ENCODE results near the gene TMTC1. TPM values are rescaled to one million over a fixed set of nuclear protein-coding genes. Genes with fewer than 3 reads are reported as not detected.

Gene TMTC1
- total and polyA plus RNA-seq, 5 donors from 2014 or later = not detected

DNA sequence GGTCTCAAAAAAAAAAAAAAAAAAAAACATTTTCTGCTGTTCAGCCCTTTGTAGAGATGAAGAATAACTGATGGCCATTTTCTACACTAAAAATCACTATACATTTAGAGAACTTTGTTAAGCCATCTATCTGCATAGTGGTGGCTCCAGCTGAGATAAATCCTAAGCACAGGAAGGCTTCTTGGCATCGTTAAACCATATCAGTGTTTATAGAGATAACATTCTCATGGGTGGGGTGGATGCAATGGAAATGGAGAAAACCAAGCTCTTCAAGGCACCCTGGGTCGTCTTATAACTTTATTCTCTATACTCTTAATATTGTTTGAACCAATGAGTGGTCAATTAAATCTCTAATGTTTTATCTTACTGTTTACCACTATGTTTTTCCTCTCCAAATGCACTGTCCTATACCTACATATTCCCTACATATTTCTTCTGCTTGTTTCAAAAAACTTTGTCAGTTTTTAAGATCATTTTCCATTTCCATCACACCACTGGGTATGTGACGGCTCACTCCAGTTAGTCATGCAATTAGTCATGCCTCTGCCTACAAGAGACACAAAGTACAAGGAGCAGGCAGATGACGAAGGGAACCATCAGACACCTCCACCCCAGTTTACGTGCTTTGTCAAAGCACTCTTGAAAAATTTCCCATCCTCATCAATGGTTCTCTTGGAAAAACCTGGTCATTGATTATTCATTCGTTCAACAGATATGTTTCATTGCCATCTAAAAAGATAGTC lies 166.9 kb downstream of the TMTC1 start:
- no peak for DNase-seq
- H3K9me3 ChIP-seq (ENCODE audit: control insufficient read depth in 2 of 2, low read length in 2 of 2) = no peaks in the 10 kb centered on the region
- no peaks in the 10 kb centered on the region for H3K4me1 Mint-ChIP-seq
- H3K4me3 ChIP-seq (ENCODE audit: low read depth, low read length) = no peak overlapping the region
- H3K9me3 Mint-ChIP-seq = peaks cover 0 to 1% (median 0%) of the 10 kb centered on the region in 7 donors
- H3K36me3 ChIP-seq (ENCODE audit: control insufficient read depth, insufficient read depth, low read length) = no peaks in the 10 kb centered on the region
- H3K27ac ChIP-seq (ENCODE audit: insufficient read depth, low read length, poor library complexity, severe bottlenecking) = no peak overlapping the region
- no peaks in the 10 kb centered on the region for H3K27me3 ChIP-seq (ENCODE audit: control insufficient read depth, insufficient read depth, low read length)
- no peak for ATAC-seq (ENCODE audit: low read depth in 2 of 2)
- H3K4me1 ChIP-seq (ENCODE audit: control insufficient read depth, insufficient read depth, low read length, poor library complexity, severe bottlenecking) = no peaks in the 10 kb centered on the region
- H3K36me3 Mint-ChIP-seq = no peaks in the 10 kb centered on the region
- H3K27ac Mint-ChIP-seq = peak overlapping the region in 1 of 3 donors; percentile 8
- H3K27me3 Mint-ChIP-seq = peaks cover 10% of the 10 kb centered on the region
- H3K4me3 Mint-ChIP-seq = no peak overlapping the region

GRCh38 chr12:29614694-29615325 lies 168.9 kb downstream of the TMTC1 start:
- Mint-ChIP-seq H3K9me3 (peaks cover 0 to 1% (median 0%) of the 10 kb centered on the region in 7 donors), H3K4me3 (no peak overlapping the region), H3K4me1 (no peaks in the 10 kb centered on the region), H3K36me3 (no peaks in the 10 kb centered on the region), H3K27ac (no peak overlapping the region), H3K27me3 (no peaks in the 10 kb centered on the region)
- ATAC-seq (ENCODE audit: low read depth in 2 of 2) = no peak
- Histone ChIP-seq H3K9me3 (ENCODE audit: control insufficient read depth in 2 of 2, low read length in 2 of 2) (no peaks in the 10 kb centered on the region), H3K27me3 (ENCODE audit: control insufficient read depth, insufficient read depth, low read length) (no peaks in the 10 kb centered on the region), H3K27ac (ENCODE audit: insufficient read depth, low read length, poor library complexity, severe bottlenecking) (no peak overlapping the region), H3K36me3 (ENCODE audit: control insufficient read depth, insufficient read depth, low read length) (no peaks in the 10 kb centered on the region), H3K4me3 (ENCODE audit: low read depth, low read length) (no peak overlapping the region), H3K4me1 (ENCODE audit: control insufficient read depth, insufficient read depth, low read length, poor library complexity, severe bottlenecking) (no peaks in the 10 kb centered on the region)
- DNase-seq = no peak

DNA sequence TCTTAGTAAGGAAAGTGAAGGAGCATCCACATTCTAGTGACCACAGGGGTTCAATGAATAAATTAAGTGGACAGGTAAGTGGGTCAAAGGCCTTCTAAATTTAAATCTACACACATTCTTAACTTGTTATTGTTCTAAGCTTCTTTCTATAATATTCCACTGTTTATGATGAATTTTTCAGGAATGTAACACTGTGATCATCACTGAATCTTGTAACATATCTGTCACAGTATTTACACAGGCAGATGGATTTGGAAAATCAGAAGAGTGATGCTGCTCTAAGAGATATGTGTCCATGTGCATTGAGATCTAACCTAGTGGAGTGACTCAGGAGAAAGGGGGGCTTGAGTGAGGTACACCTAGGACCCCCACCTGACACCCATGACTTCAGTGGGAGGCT lies 170.8 kb downstream of the TMTC1 start:
- H3K4me3 Mint-ChIP-seq = no peak overlapping the region
- no peak overlapping the region for H3K4me3 ChIP-seq (ENCODE audit: low read depth, low read length)
- no peaks in the 10 kb centered on the region for H3K27me3 Mint-ChIP-seq
- ATAC-seq (ENCODE audit: low read depth in 2 of 2) (no peak), DNase-seq (no peak)
- H3K36me3 ChIP-seq (ENCODE audit: control insufficient read depth, insufficient read depth, low read length) = no peaks in the 10 kb centered on the region
- H3K27ac ChIP-seq (ENCODE audit: insufficient read depth, low read length, poor library complexity, severe bottlenecking) = no peak overlapping the region
- H3K27ac Mint-ChIP-seq = no peak overlapping the region
- no peaks in the 10 kb centered on the region for H3K9me3 ChIP-seq (ENCODE audit: control insufficient read depth in 2 of 2, low read length in 2 of 2)
- H3K36me3 Mint-ChIP-seq = no peaks in the 10 kb centered on the region
- H3K4me1 Mint-ChIP-seq = no peaks in the 10 kb centered on the region
- H3K27me3 ChIP-seq (ENCODE audit: control insufficient read depth, insufficient read depth, low read length) = no peaks in the 10 kb centered on the region
- H3K9me3 Mint-ChIP-seq = peaks cover 0 to 2% (median 0%) of the 10 kb centered on the region in 7 donors
- no peaks in the 10 kb centered on the region for H3K4me1 ChIP-seq (ENCODE audit: control insufficient read depth, insufficient read depth, low read length, poor library complexity, severe bottlenecking)

DNA sequence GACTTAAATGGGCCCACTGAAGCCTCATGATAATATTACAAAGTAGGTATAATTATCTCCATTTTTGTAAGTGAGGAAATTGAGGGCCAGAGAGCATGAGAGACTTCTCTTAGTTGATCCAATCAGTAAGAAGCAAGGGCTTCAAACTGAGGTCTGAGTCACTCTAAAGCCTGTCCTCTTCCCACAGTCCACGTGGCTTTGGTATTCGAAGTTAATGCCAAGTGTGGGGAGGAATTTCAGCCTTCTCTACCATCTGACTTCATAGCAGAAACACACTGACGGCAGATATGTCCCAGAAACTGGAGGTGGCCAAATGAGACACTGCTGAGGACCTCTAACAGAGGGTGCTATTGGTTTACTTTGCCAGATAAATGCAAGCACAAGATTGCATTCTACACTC lies 171.8 kb downstream of the TMTC1 start:
- H3K9me3 Mint-ChIP-seq = peaks cover 0 to 2% (median 0%) of the 10 kb centered on the region in 7 donors
- no peaks in the 10 kb centered on the region for H3K36me3 ChIP-seq (ENCODE audit: control insufficient read depth, insufficient read depth, low read length)
- no peaks in the 10 kb centered on the region for H3K36me3 Mint-ChIP-seq
- H3K4me1 Mint-ChIP-seq = no peaks in the 10 kb centered on the region
- no peaks in the 10 kb centered on the region for H3K27me3 Mint-ChIP-seq
- no peak overlapping the region for H3K4me3 ChIP-seq (ENCODE audit: low read depth, low read length)
- no peak for ATAC-seq (ENCODE audit: low read depth in 2 of 2)
- H3K27ac Mint-ChIP-seq = no peak overlapping the region
- H3K4me1 ChIP-seq (ENCODE audit: control insufficient read depth, insufficient read depth, low read length, poor library complexity, severe bottlenecking) = no peaks in the 10 kb centered on the region
- H3K27ac ChIP-seq (ENCODE audit: insufficient read depth, low read length, poor library complexity, severe bottlenecking) = no peak overlapping the region
- no peaks in the 10 kb centered on the region for H3K27me3 ChIP-seq (ENCODE audit: control insufficient read depth, insufficient read depth, low read length)
- no peak for DNase-seq
- H3K4me3 Mint-ChIP-seq = no peak overlapping the region
- no peaks in the 10 kb centered on the region for H3K9me3 ChIP-seq (ENCODE audit: control insufficient read depth in 2 of 2, low read length in 2 of 2)

- Histone ChIP-seq H3K36me3 (ENCODE audit: control insufficient read depth, insufficient read depth, low read length) (no peaks in the 10 kb centered on the region), H3K27ac (ENCODE audit: insufficient read depth, low read length, poor library complexity, severe bottlenecking) (no peak overlapping the region), H3K27me3 (ENCODE audit: control insufficient read depth, insufficient read depth, low read length) (no peaks in the 10 kb centered on the region), H3K4me3 (ENCODE audit: low read depth, low read length) (no peak overlapping the region), H3K9me3 (ENCODE audit: control insufficient read depth in 2 of 2, low read length in 2 of 2) (no peaks in the 10 kb centered on the region), H3K4me1 (ENCODE audit: control insufficient read depth, insufficient read depth, low read length, poor library complexity, severe bottlenecking) (no peaks in the 10 kb centered on the region)
- H3K4me3 Mint-ChIP-seq = no peak overlapping the region
- peaks cover 4% of the 10 kb centered on the region for H3K27me3 Mint-ChIP-seq
- DNase-seq = no peak
- H3K4me1 Mint-ChIP-seq = no peaks in the 10 kb centered on the region
- H3K9me3 Mint-ChIP-seq = peaks cover 0 to 4% (median 1%) of the 10 kb centered on the region in 7 donors
- no peak for ATAC-seq (ENCODE audit: low read depth in 2 of 2)
- H3K36me3 Mint-ChIP-seq = no peaks in the 10 kb centered on the region
- H3K27ac Mint-ChIP-seq = no peak overlapping the region
Observed at GRCh38 chr12:29610473-29611170, 173.1 kb downstream of the TMTC1 start.

- Histone ChIP-seq H3K36me3 (ENCODE audit: control insufficient read depth, insufficient read depth, low read length) (no peaks in the 10 kb centered on the region), H3K27ac (ENCODE audit: insufficient read depth, low read length, poor library complexity, severe bottlenecking) (no peak overlapping the region), H3K9me3 (ENCODE audit: control insufficient read depth in 2 of 2, low read length in 2 of 2) (no peaks in the 10 kb centered on the region), H3K27me3 (ENCODE audit: control insufficient read depth, insufficient read depth, low read length) (no peaks in the 10 kb centered on the region), H3K4me3 (ENCODE audit: low read depth, low read length) (no peak overlapping the region), H3K4me1 (ENCODE audit: control insufficient read depth, insufficient read depth, low read length, poor library complexity, severe bottlenecking) (no peaks in the 10 kb centered on the region)
- Mint-ChIP-seq H3K27ac (no peak overlapping the region), H3K4me3 (peak overlapping the region in 1 of 4 donors; percentile 61), H3K4me1 (no peaks in the 10 kb centered on the region), H3K36me3 (no peaks in the 10 kb centered on the region), H3K27me3 (peaks cover 6% of the 10 kb centered on the region), H3K9me3 (peaks cover 0 to 4% (median 1%) of the 10 kb centered on the region in 7 donors)
- DNase-seq = no peak
- no peak for ATAC-seq (ENCODE audit: low read depth in 2 of 2)
Observed at GRCh38 chr12:29609431-29610215, 174.1 kb downstream of the TMTC1 start.

DNA sequence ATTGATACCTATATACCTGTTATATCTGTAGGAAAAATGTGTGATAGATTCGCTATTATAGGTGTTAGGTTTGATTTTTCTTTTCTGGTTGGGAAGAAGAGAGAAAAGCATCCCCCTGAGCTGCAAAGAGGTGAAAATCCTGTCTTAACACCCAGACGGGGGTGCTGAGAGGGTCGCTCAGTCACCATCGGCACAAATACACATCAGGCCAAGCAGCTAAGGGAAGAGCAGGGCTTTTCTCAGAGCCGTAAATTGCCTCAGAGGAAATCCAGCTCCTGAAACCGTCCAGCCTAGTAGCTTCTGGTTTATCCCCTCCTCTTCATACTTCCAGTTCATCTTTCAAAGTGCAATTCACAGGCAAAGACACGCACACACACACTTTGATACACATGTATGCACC lies 175.2 kb downstream of the TMTC1 start:
- DNase-seq (no peak), ATAC-seq (ENCODE audit: low read depth in 2 of 2) (no peak)
- H3K4me1 ChIP-seq (ENCODE audit: control insufficient read depth, insufficient read depth, low read length, poor library complexity, severe bottlenecking) = no peaks in the 10 kb centered on the region
- no peaks in the 10 kb centered on the region for H3K4me1 Mint-ChIP-seq
- H3K36me3 ChIP-seq (ENCODE audit: control insufficient read depth, insufficient read depth, low read length) = no peaks in the 10 kb centered on the region
- H3K36me3 Mint-ChIP-seq = no peaks in the 10 kb centered on the region
- H3K9me3 Mint-ChIP-seq = peaks cover 0 to 4% (median 1%) of the 10 kb centered on the region in 7 donors
- H3K9me3 ChIP-seq (ENCODE audit: control insufficient read depth in 2 of 2, low read length in 2 of 2) = no peaks in the 10 kb centered on the region
- H3K27me3 ChIP-seq (ENCODE audit: control insufficient read depth, insufficient read depth, low read length) = no peaks in the 10 kb centered on the region
- no peak overlapping the region for H3K27ac ChIP-seq (ENCODE audit: insufficient read depth, low read length, poor library complexity, severe bottlenecking)
- H3K27me3 Mint-ChIP-seq = peaks cover 6% of the 10 kb centered on the region
- no peak overlapping the region for H3K4me3 ChIP-seq (ENCODE audit: low read depth, low read length)
- no peak overlapping the region for H3K27ac Mint-ChIP-seq
- no peak overlapping the region for H3K4me3 Mint-ChIP-seq
